ENCODE measurements around the gene DDHD1.
"Not testable (repeated sequence)": the region's sequence is repeated elsewhere in the genome, so short reads cannot be mapped to it uniquely, and the experiment has no call there.

The DDHD1 gene

GRCh38 chr14:53152887-53153701 lies at the start of gene DDHD1:
Gene DDHD1, minus strand, starts transcription at chr14:53153323. Its CDS starts 225 bp downstream, at chr14:53153098.
- peak; percentile 78 for DNase-seq

- DNase-seq: no peak
Measured at GRCh38 chr14:53195949-53196348, 42.8 kb upstream of the DDHD1 start.

- DNase-seq: no peak
Measured at GRCh38 chr14:53193193-53193592, 40.1 kb upstream of the DDHD1 start.

- DNase-seq: no peak
Measured at GRCh38 chr14:53192052-53192760, 39.1 kb upstream of the DDHD1 start.

GRCh38 chr14:53190938-53191337 lies 37.8 kb upstream of the DDHD1 start:
- DNase-seq: no peak

- no peak for DNase-seq
Measured at GRCh38 chr14:53187921-53188463, 34.9 kb upstream of the DDHD1 start.

GRCh38 chr14:53186532-53186931 lies 33.4 kb upstream of the DDHD1 start:
- no peak for DNase-seq

- DNase-seq: no peak
Measured at GRCh38 chr14:53183611-53184010, 30.5 kb upstream of the DDHD1 start.

- no peak for DNase-seq
Measured at GRCh38 chr14:53183056-53183455, 29.9 kb upstream of the DDHD1 start.

- DNase-seq: not testable (repeated sequence)
Measured at GRCh38 chr14:53181463-53182081, 28.4 kb upstream of the DDHD1 start.

GRCh38 chr14:53180272-53181221 lies 27.4 kb upstream of the DDHD1 start:
- DNase-seq: no peak

- not testable (repeated sequence) for DNase-seq
Measured at GRCh38 chr14:53179486-53180005, 26.4 kb upstream of the DDHD1 start.

GRCh38 chr14:53175375-53175774 lies 22.3 kb upstream of the DDHD1 start:
- no peak for DNase-seq

GRCh38 chr14:53174918-53175317 lies 21.8 kb upstream of the DDHD1 start:
- no peak for DNase-seq

GRCh38 chr14:53168786-53169185 lies 15.7 kb upstream of the DDHD1 start:
- no peak for DNase-seq

- DNase-seq: no peak
Measured at GRCh38 chr14:53167602-53168328, 14.6 kb upstream of the DDHD1 start.

GRCh38 chr14:53161758-53162435 lies 8.8 kb upstream of the DDHD1 start:
- no peak for DNase-seq

GRCh38 chr14:53156238-53156637 lies 3.1 kb upstream of the DDHD1 start:
- no peak for DNase-seq

GRCh38 chr14:53153702-53154112 lies 584 bp upstream of the DDHD1 start:
- no peak for DNase-seq

- DNase-seq: peak; percentile 22
Measured at GRCh38 chr14:53152184-53152886, 788 bp downstream of the DDHD1 start.

Data from NCI-H1092 (cell line).